Measurements from ENCODE around the gene BCL2. TPM values are rescaled to one million over a fixed set of nuclear protein-coding genes. Genes with fewer than 3 reads are reported as not detected.
"Not testable (repeated sequence)": the region's sequence is repeated elsewhere in the genome, so short reads cannot be mapped to it uniquely, and the experiment has no call there.

BCL2 gene
- total RNA-seq, 4 donors from 2014 or later: 10.7 to 37.3 (median 24.2) TPM

DNA sequence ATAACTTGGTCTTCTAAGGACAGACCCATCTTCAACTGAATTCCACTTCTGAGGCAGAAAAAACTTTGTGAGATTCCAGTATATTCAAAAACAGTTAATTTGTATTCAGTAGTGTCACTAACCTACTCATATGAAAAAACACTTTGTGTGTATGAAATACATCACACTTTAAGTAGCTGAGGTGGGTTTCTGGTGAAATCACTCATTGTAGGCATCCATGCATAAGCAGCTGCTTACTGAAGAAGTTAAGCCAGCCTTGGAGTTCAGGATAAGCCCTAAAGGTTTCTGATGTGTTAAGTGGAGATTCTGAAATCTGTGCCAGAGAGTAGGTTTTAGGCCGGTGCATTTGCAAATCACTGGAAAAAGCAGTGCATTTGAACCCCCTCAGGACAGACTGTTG, 128.2 kb downstream of the BCL2 start:
- Histone ChIP-seq H3K4me3 (no peak overlapping the region), H3K9me3 (no peaks in the 10 kb centered on the region), H3K27me3 (no peaks in the 10 kb centered on the region), H3K27ac (no peak overlapping the region), H3K4me1 (peaks cover 12% of the 10 kb centered on the region), H3K36me3 (no peaks in the 10 kb centered on the region)
- WGBS: 29% methylated on average over 1 of the region's 1 CpG
- DNase-seq (ENCODE audit: low spot score in 2 of 2): no peak
- TF ChIP-seq POLR2AphosphoS5 (IDR thresholded peaks at IDR 0.05) (no peak), POLR2A (IDR thresholded peaks at IDR 0.05) (no peak), EP300 (IDR thresholded peaks at IDR 0.05) (no peak)
- TF ChIP-seq, protein P1, sequence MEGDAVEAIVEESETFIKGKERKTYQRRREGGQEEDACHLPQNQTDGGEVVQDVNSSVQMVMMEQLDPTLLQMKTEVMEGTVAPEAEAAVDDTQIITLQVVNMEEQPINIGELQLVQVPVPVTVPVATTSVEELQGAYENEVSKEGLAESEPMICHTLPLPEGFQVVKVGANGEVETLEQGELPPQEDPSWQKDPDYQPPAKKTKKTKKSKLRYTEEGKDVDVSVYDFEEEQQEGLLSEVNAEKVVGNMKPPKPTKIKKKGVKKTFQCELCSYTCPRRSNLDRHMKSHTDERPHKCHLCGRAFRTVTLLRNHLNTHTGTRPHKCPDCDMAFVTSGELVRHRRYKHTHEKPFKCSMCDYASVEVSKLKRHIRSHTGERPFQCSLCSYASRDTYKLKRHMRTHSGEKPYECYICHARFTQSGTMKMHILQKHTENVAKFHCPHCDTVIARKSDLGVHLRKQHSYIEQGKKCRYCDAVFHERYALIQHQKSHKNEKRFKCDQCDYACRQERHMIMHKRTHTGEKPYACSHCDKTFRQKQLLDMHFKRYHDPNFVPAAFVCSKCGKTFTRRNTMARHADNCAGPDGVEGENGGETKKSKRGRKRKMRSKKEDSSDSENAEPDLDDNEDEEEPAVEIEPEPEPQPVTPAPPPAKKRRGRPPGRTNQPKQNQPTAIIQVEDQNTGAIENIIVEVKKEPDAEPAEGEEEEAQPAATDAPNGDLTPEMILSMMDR (IDR thresholded peaks at IDR 0.05): no peak

DNA sequence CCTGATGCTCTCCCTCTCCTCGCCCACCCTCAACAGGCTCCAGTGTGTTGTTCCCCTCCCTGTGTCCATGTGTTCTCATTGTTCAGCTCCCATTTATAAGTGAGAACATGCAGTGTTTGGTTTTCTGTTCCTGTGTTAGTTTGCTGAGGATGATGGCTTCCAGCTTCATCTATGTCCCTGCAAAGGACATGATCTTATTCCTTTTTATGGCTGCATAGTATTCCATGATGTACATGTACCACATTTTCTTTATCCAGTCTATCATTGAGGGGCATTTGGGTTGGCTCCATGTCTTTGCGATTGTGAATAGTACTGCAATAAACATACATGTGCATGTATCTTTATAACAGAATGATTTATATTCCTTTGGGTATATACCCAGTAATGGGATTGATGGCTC, 128.7 kb downstream of the BCL2 start:
- H3K27me3 ChIP-seq; H3K4me3 ChIP-seq; H3K27ac ChIP-seq; H3K36me3 ChIP-seq; H3K9me3 ChIP-seq; DNase-seq (ENCODE audit: low spot score in 2 of 2): not testable (repeated sequence)
- WGBS: 93% methylated on average over 2 of the region's 2 CpGs
- H3K4me1 ChIP-seq: peaks cover 12% of the 10 kb centered on the region

DNA sequence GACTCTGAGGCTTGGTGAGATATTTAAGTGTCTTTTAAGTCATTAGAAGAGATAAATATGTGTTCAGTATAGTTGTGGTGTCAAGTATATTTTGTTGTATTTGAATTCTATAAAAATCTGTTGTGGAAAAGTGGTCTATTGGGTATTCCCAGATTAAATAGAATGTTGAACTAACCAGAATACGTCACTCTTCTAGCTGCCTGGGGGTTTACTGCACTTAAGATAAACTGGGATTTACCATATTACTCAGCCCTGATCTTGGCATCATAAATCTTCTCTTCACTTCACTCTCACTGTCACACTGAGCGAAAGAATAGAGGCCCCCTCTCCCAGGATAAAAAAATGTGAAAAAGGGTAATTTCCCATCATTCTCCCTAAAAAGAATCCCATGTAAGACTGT, 129.8 kb downstream of the BCL2 start:
- 60% methylated on average over 2 of the region's 2 CpGs for WGBS
- TF ChIP-seq EP300 (IDR thresholded peaks at IDR 0.05) (no peak), POLR2A (IDR thresholded peaks at IDR 0.05) (no peak), POLR2AphosphoS5 (IDR thresholded peaks at IDR 0.05) (no peak)
- TF ChIP-seq, protein P1 (IDR thresholded peaks at IDR 0.05): no peak
- Histone ChIP-seq H3K27ac (no peak overlapping the region), H3K9me3 (no peaks in the 10 kb centered on the region), H3K27me3 (no peaks in the 10 kb centered on the region), H3K4me1 (peaks cover 12% of the 10 kb centered on the region), H3K36me3 (no peaks in the 10 kb centered on the region), H3K4me3 (no peak overlapping the region)
- DNase-seq (ENCODE audit: low spot score in 2 of 2): no peak

DNA sequence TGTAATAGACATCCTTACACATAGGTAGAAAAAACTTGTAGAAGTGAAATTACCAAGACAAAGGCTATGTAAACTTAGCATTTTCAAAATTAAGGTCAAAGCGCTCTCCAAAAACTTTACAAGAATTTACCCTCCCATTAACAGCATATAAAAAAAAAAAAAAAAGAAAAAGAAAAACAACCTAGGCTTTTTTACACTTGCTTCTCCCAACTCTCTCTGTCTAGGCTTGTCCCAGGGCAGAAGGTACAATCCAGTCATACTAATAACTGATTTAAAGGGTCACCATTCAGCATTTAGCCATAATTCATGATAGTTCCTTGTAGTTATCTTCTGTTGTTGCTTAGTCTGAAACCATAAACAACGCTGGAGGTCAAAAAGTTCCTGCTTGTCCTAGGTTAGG, 130.5 kb downstream of the BCL2 start:
- Histone ChIP-seq H3K27me3 (no peaks in the 10 kb centered on the region), H3K4me1 (peaks cover 12% of the 10 kb centered on the region), H3K9me3 (no peaks in the 10 kb centered on the region), H3K36me3 (no peaks in the 10 kb centered on the region), H3K27ac (no peak overlapping the region), H3K4me3 (no peak overlapping the region)
- WGBS: 61% methylated on average over 2 of the region's 2 CpGs
- TF ChIP-seq, protein P1 (IDR thresholded peaks at IDR 0.05): no peak
- TF ChIP-seq EP300 (IDR thresholded peaks at IDR 0.05) (no peak), POLR2A (IDR thresholded peaks at IDR 0.05) (no peak)
- no peak for DNase-seq (ENCODE audit: low spot score in 2 of 2)

DNA sequence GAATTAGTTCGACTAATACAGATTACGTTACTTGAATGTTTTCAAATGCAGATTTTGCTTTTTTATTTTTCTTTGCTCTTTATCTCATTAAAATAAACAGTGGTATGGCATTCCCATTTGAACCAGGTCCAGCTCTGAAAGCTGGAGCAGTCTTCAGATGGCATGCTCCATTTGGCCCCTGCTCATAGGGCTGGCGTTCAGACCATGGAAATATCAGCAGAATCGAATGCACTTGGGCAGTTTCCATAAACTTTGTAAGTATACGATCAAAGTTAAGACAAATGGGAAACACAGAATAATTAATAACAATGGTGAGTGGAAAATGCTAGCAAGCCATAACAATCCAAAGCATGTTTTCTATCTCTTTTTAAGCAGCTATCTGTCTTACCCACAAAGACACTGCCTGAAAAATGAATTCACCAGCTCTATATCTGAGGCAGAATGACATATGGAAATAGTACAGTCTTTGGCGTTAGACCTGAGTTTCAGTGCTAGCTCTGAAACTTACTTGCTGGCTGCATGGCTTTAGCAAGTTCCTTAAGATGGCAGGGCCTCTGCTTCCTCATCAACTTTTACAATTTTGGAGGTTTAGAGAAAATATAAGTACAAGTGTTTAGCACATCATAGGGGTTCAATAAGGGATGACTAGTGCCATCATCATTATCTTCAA, 131.6 kb downstream of the BCL2 start:
- TF ChIP-seq, protein P1 (IDR thresholded peaks at IDR 0.05): no peak
- no peak for TF ChIP-seq POLR2AphosphoS5 (IDR thresholded peaks at IDR 0.05)
- no peak for TF ChIP-seq POLR2A (IDR thresholded peaks at IDR 0.05)
- no peak for TF ChIP-seq EP300 (IDR thresholded peaks at IDR 0.05)
- Histone ChIP-seq H3K36me3 (no peaks in the 10 kb centered on the region), H3K27me3 (no peaks in the 10 kb centered on the region), H3K4me1 (peaks cover 12% of the 10 kb centered on the region), H3K4me3 (no peak overlapping the region), H3K27ac (no peak overlapping the region), H3K9me3 (no peaks in the 10 kb centered on the region)
- WGBS: 42% methylated on average over 6 of the region's 6 CpGs
- no peak for DNase-seq (ENCODE audit: low spot score in 2 of 2)

DNA sequence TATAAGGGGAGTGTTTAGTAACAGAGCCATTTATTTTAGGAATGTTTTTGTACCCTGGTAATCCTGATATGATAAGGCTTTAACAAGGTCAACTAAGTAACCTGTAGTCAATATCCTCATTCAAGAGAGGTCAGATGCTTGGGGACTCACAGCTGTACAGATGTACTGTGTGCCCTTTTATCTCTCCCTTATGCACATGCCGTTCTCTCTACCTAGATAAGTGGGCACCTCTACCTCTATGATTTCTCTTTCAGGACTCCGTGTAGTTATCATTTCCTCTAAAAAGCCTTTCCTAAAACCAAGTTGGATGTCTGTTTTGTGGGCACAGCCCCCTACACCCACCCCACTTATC, 132.4 kb downstream of the BCL2 start:
- no peaks in the 10 kb centered on the region for H3K36me3 ChIP-seq
- H3K9me3 ChIP-seq: no peaks in the 10 kb centered on the region
- WGBS: 75% methylated on average over 2 of the region's 2 CpGs
- DNase-seq (ENCODE audit: low spot score in 2 of 2): no peak
- no peak overlapping the region for H3K27ac ChIP-seq
- TF ChIP-seq EP300 (IDR thresholded peaks at IDR 0.05) (no peak), POLR2A (IDR thresholded peaks at IDR 0.05) (no peak), POLR2AphosphoS5 (IDR thresholded peaks at IDR 0.05) (no peak)
- TF ChIP-seq, protein P1 (IDR thresholded peaks at IDR 0.05): no peak
- no peaks in the 10 kb centered on the region for H3K27me3 ChIP-seq
- H3K4me3 ChIP-seq: no peak overlapping the region
- H3K4me1 ChIP-seq: peaks cover 18% of the 10 kb centered on the region
